Measurements from ENCODE around the gene INCA1. TPM values are rescaled to one million over a fixed set of nuclear protein-coding genes. Genes with fewer than 3 reads are reported as not detected.

Gene INCA1
- total RNA-seq, 1 experiment from 2014 or later = 1.3 TPM

- Histone ChIP-seq H3K18ac (ENCODE audit: insufficient read length, low read depth, low read length) (no peak overlapping the region), H3K14ac (ENCODE audit: insufficient read depth, low read length) (no peak overlapping the region), H4K91ac (ENCODE audit: insufficient read length, low read depth, low read length) (no peak overlapping the region), H2AK5ac (ENCODE audit: insufficient read length, low read length) (no peak overlapping the region), H3K9me3 (ENCODE audit: control insufficient read depth, low read depth, low read length) (no peaks in the 10 kb centered on the region), H2BK20ac (ENCODE audit: low read depth, low read length, poor library complexity, severe bottlenecking) (no peak overlapping the region), H2BK120ac (ENCODE audit: low read depth, low read length, poor library complexity, severe bottlenecking) (no peak overlapping the region), H3K27ac (ENCODE audit: insufficient read length, low read depth, low read length) (no peak overlapping the region), H3K9ac (ENCODE audit: extremely low read depth, insufficient read length, low read length) (no peak overlapping the region), H2AFZ (ENCODE audit: low read length) (no peak overlapping the region), H2BK12ac (ENCODE audit: insufficient read length, low read depth, low read length) (no peak overlapping the region), H3K4ac (ENCODE audit: low read depth, low read length) (no peak overlapping the region), H4K8ac (replicated peaks; ENCODE audit: insufficient read length, low read depth, low read length) (no peak overlapping the region), H3K79me1 (ENCODE audit: insufficient read depth, low read depth, low read length, poor library complexity, severe bottlenecking) (no peaks in the 10 kb centered on the region), H3K56ac (ENCODE audit: insufficient read length, low read depth, low read length) (no peak overlapping the region), H3T11ph (ENCODE audit: low read length) (no peak overlapping the region), H3K23ac (ENCODE audit: insufficient read length, low read depth, low read length) (no peak overlapping the region), H3K23me2 (ENCODE audit: insufficient read length, low read depth, low read length, poor library complexity, severe bottlenecking) (no peaks in the 10 kb centered on the region), H2BK15ac (ENCODE audit: low read depth, low read length) (no peak overlapping the region), H3K79me2 (ENCODE audit: insufficient read depth, low read length) (no peaks in the 10 kb centered on the region), H3K27me3 (ENCODE audit: insufficient read depth, low read length) (no peaks in the 10 kb centered on the region), H3K4me1 (ENCODE audit: insufficient read depth, low read length) (no peaks in the 10 kb centered on the region), H2BK5ac (ENCODE audit: insufficient read length, low read length) (no peak overlapping the region), H4K20me1 (ENCODE audit: control insufficient read depth, insufficient read depth, insufficient read length) (no peaks in the 10 kb centered on the region), H3K4me2 (ENCODE audit: insufficient read depth, insufficient read length, low read length) (no peak overlapping the region), H4K5ac (ENCODE audit: insufficient read length, low read depth, low read length) (no peak overlapping the region)
- Mint-ChIP-seq H3K4me1 (peaks cover 0 to 3% of the 10 kb centered on the region in 2 experiments; a peak in 1 of 4 replicates), H3K27ac (no peak overlapping the region; a peak in 1 of 7 replicates), H3K9me3 (no peaks in the 10 kb centered on the region; a peak in 1 of 5 replicates), H3K4me3 (no peak overlapping the region), H3K36me3 (ENCODE audit: insufficient read depth in 1 of 3, low read depth in 3 of 3) (no peaks in the 10 kb centered on the region; a peak in 1 of 7 replicates), H3K27me3 (ENCODE audit: low read depth) (peaks cover 5% of the 10 kb centered on the region; the same call in 1 of the 2 replicates)
- TF ChIP-seq, protein P1, sequence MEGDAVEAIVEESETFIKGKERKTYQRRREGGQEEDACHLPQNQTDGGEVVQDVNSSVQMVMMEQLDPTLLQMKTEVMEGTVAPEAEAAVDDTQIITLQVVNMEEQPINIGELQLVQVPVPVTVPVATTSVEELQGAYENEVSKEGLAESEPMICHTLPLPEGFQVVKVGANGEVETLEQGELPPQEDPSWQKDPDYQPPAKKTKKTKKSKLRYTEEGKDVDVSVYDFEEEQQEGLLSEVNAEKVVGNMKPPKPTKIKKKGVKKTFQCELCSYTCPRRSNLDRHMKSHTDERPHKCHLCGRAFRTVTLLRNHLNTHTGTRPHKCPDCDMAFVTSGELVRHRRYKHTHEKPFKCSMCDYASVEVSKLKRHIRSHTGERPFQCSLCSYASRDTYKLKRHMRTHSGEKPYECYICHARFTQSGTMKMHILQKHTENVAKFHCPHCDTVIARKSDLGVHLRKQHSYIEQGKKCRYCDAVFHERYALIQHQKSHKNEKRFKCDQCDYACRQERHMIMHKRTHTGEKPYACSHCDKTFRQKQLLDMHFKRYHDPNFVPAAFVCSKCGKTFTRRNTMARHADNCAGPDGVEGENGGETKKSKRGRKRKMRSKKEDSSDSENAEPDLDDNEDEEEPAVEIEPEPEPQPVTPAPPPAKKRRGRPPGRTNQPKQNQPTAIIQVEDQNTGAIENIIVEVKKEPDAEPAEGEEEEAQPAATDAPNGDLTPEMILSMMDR (conservative IDR thresholded peaks at IDR 0.05) = no peak
- DNase-seq = no peak
- WGBS (ENCODE audit: extremely low coverage, insufficient read length, low lambda C conversion rate) = no CpG with 5 or more reads among the region's 6 CpGs
Observed at GRCh38 chr17:5045496-5045895, 48.2 kb upstream of the INCA1 start.

Data from H9 (cell line).